ENCODE measurements around the gene TRPM3.

GRCh38 chr9:70826562-70826961 is 294.9 kb downstream of the TRPM3 start:
- no peak for TF ChIP-seq CTCF (conservative IDR thresholded peaks at IDR 0.05)
- TF ChIP-seq ZFX (IDR thresholded peaks at IDR 0.05), result no peak

All from C4-2B (cell line).